LHCN-M2 (cell line): ENCODE results near the gene PSME2. TPM values are rescaled to one million over a fixed set of nuclear protein-coding genes. Genes with fewer than 3 reads are reported as not detected.

Experiments used
- DNase-seq: peaks from one replicate; pipeline ENCODE4 v3.0.0-alpha.2; 2012; ENCODE audit warnings: low read depth
- total RNA-seq: library from RNA; depleted of rRNA; stranded (reverse); fragments of >200 nt; gene quantifications from 2 replicates; pipeline ENCODE4 v1.2.3, GENCODE V29; 2014

Gene PSME2
- total RNA-seq, 1 experiment from 2014 or later, result 81.9 TPM

DNA sequence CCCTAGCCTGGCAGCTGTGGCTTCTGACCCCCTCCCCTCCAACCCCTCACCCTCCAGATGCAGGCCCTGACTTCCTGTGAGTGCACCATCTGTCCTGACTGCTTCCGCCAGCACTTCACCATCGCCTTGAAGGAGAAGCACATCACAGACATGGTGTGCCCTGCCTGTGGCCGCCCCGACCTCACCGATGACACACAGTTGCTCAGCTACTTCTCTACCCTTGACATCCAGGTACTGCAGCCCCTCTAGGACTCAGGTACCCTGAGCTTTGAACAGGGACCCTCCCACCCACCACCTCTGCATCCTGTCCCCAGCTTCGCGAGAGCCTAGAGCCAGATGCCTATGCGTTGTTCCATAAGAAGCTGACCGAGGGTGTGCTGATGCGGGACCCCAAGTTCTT is 8.7 kb upstream of the PSME2 start:
- DNase-seq, result no peak

DNA sequence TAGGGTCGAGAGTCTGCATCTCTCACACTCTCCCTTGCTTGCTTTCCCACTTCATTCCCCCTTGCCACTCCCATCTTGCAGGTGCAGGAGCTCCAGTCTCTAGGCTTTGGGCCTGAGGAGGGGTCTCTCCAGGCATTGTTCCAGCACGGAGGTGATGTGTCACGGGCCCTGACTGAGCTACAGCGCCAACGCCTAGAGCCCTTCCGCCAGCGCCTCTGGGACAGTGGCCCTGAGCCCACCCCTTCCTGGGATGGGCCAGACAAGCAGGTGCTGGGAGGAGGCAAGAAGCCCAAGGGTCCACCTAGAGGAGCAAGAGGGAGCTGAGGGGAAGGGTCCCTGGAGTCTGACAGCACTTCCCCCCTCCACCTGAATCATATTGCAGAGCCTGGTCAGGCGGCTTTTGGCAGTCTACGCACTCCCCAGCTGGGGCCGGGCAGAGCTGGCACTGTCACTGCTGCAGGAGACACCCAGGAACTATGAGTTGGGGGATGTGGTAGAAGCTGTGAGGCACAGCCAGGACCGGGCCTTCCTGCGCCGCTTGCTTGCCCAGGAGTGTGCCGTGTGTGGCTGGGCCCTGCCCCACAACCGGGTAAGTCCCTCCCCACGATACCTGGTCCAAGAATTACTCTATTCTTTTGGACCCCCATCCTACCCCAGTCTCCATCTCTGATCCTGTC is 5.1 kb upstream of the PSME2 start:
- no peak for DNase-seq

DNA sequence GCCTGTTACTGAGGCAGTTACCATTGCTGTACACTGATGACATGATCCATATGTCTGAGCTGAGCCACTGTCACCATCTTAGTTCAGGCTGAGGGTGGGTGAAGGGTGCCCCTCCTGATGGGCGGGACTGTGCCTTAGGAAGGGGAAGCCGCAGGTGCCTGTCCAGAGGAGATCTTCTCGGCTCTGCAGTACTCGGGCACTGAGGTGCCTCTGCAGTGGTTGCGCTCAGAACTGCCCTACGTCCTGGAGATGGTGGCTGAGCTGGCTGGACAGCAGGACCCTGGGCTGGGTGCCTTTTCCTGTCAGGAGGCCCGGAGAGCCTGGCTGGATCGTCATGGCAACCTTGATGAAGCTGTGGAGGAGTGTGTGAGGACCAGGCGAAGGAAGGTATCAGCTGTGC is 4.6 kb upstream of the PSME2 start:
- DNase-seq, result no peak

DNA sequence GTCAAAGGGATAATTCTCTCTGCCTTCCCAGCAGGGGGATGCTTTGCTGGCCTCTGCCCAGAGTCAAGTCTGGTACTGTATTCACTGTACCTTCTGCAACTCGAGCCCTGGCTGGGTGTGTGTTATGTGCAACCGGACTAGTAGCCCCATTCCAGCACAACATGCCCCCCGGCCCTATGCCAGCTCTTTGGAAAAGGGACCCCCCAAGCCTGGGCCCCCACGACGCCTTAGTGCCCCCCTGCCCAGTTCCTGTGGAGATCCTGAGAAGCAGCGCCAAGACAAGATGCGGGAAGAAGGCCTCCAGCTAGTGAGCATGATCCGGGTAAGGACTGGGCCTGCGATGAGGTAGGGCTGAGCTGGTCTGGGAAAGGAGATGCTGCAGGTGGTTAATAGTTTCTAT is 4.2 kb upstream of the PSME2 start:
- DNase-seq, result no peak

DNA sequence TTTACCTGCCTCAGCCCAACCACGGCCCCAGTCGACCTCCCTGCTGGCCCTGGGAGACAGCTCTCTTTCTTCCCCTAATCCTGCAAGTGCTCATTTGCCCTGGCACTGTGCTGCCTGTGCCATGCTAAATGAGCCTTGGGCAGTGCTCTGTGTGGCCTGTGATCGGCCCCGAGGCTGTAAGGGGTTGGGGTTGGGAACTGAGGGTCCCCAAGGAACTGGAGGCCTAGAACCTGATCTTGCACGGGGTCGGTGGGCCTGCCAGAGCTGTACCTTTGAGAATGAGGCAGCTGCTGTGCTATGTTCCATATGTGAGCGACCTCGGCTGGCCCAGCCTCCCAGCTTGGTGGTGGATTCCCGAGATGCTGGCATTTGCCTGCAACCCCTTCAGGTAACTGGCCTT is 3.7 kb upstream of the PSME2 start:
- no peak for DNase-seq

DNA sequence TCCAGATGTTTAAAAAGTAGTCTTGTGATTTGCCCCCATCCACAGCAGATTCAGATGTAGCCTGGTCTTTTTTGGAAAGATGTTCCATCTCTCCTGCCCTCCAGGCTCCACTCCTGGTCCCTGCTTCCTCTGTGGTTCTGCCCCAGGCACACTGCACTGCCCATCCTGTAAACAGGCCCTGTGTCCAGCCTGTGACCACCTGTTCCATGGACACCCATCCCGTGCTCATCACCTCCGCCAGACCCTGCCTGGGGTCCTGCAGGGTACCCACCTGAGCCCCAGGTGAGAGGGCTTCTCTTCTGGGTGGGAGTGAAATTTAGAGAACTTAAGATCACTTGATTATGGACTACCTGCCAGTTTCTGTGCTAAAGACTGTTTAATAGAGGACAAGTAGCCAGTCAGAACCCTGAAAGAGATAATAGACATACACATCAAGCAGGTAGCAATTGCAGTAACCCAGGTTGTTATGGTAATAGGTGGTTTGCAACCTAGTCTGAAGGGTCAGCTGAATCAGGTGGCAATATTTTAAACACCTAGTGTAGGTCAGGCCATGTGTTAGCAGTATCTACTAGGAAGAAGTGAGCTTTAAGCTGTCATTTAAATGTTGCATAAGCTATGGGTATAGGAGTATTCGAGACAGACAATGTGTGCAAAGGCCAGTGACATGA is 3.0 kb upstream of the PSME2 start:
- no peak for DNase-seq

DNA sequence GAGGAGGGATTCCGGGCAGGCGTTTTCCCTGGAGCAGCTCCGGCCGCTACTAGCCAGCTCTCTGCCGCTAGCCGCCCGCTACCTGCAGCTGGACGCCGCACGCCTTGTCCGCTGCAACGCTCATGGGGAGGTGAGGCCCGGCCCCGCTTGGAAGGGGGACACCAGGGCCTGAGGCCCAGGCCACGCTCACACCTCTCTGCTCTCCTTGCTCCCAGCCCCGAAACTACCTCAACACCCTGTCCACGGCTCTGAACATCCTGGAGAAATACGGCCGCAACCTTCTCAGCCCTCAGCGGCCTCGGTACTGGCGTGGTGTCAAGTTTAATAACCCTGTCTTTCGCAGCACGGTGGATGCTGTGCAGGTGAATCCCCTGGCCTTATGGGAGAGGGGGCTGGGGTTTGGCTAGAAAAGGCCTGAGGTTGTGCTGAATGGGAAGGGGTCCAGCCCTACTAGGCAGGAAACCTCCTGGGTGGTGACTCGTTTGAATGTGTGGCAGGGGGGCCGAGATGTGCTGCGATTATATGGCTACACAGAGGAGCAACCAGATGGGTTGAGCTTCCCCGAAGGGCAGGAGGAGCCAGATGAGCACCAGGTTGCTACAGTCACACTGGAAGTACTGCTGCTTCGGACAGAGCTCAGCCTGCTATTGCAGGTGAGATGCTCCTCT is 1.5 kb upstream of the PSME2 start:
- no peak for DNase-seq

DNA sequence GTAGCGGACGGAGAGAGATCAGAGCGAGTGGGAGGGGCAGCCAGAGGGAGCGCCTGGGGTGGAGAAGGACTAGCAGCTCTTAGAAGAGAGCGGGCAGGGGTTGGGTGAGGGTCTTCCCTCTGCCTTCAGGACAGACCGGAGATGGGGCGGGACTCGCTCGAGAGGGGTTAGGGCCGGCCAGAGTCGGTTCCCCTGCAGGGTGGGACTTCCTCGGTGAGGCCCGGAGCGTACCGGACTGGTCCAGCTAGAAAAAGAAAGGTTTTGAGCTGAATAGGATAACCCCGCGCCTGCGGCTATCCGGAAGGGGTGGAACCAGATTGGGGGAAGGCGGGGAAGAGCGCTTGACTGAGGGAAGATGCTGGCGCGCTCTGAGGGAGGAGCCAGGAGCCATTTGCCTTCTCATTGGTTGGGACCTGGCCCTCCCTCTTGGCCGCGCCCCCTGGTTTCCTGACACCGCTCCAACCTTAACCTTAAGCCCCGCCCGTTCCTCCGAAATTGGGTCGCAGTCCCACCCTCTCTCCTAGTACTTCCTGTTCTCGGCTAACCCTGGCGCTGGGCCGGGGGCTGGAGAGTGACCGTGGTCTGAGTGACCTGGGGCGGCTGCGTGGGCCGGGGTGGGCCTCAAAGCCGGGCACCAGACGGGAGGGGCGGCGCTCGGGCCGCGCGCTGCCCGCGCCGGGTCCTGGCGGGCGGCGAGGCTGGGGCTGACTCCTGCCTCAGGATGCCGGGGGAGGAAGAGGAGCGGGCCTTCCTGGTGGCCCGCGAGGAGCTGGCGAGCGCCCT is 759 bp upstream of the PSME2 start, which contains the start of gene RNF31:
RNF31 (plus strand) TSS at position 521 of the 783 bp plus-strand sequence; CDS start at position 722, 201 bp downstream.
- DNase-seq, result peak; percentile 97

DNA sequence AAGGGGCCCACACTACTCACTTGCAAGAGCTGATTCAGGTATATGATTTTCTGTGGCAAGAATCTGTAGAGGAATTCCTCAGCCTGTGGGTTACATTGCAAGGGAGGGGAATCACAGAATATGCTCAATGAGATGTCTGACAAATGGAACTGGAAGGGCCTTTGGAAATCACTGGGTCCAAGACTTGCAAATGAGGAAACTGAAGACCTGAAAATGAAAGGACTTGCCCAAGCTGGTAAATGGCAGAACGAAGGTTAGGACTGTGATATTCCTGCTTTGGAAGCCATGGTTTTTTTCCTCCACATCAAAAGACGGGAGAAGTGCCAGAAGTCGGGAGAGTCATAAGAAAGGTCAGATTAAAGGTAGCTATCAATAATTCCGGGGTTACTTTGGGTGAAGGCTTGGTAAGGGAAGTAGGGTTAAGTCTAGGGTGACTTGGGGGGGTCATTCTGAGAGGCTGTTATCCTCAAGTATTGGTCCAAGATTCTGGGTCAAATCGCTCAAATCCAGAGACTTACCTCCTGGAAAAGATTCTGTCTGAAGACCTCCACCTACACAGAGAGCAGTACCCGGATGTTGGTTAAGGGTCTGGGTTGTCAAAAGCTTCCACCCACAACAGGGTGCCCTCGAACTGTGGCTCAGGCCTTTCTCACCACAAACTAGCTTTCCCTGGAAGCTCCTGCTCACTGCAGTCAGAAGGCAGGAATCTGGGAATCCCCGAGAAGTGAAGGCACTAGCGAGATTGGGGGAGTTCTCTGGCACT is 539 bp downstream of the PSME2 start:
- DNase-seq, result no peak

DNA sequence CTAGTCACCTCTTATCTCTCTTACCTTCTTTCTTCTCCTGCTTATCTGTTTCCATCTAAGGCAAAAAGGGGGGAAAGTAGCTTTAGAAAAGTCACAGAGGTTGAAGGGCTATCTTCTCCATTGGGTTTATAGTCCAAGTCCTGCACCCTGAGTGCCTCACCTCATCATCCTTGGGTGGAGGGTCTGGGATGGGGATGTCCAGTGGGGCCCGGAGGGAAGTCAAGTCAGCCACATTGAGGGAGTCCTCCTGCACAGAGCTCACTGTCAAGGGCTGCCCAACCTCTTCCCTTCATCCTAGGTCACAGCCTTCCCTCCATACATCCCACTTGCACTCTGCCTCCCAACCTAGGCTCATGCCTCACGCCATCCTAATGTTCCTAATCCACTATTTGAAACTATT is 1.2 kb downstream of the PSME2 start:
- DNase-seq, result no peak

DNA sequence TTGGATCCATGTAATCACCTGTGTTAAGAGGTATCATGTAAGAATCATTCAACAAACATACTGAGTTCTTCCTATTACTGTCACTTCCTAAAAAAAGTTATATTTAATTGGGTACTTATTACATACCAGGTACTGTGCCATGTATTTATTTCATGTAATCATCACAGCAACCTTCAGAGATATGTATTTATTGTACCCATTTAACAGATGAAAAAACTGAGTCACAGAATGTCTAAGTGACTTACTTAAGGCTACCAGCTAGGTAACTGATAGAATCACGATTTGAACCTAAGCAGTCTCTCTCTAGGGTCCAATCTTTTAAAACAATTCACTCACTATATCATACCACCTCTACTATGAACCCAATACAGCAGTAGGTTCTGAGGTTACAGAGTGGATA is 2.0 kb downstream of the PSME2 start:
- no peak for DNase-seq

DNA sequence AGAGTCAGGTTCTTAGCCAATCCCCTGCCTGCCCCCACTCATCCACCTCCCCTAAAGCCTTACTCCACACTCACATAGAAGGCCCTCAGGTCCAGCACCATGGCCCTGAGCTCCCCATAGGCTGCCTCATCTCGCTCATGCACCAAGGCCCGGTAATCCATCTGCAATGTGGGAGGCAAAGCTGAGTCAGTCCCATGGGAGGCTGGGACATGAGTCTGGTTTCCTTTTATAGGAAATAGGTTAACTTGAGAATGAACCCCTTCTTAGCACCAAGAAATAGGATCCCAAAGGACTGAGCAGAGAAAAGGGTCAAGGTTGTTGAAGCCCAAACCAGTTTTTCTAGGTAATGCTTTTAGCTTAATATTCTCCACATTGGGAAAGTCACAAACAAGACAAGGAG is 2.9 kb downstream of the PSME2 start:
- peak; percentile 79 for DNase-seq

DNA sequence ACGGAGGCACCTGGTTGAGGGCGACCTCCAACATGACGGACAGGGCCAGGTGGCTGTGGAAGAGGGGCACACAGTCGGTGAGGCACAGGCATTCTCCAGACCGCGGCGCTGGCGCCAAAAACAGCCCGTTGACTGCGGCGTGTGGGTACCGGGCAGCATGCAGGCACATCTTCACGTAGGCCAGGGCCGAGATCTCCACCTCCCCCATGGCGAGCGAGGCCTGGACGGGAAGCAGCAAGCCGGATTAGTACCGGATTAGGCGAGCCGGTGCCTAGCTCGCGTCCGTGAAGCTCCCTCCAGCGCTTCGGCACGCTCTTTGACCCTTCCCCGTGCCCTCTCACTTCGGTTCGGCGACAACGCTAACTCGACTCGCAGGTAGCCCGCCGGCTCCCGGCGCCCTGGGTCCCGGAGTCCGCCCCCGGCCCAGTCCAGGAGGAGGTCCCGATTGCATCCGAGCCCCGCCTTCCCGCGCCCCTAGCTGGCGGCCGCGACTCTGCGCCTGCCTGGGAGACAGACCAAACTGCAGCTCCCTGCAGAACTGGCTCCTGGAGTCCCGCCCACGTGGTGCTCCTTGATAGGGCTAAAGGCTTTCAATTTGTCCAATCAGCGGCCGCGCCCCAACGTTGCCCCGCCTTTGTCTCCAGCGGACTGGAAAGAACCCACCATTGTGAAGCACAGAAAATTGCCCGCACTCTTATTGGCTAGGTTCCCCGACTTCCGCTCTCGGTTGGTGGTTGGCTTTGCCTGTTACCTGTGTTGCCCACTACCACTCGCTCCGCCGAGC is 5.1 kb downstream of the PSME2 start, which contains the start of gene EMC9:
EMC9 (minus strand) TSS at position 495 of the 784 bp plus-strand sequence; CDS start at position 208, 287 bp downstream.
- DNase-seq, result peak; percentile 99

DNA sequence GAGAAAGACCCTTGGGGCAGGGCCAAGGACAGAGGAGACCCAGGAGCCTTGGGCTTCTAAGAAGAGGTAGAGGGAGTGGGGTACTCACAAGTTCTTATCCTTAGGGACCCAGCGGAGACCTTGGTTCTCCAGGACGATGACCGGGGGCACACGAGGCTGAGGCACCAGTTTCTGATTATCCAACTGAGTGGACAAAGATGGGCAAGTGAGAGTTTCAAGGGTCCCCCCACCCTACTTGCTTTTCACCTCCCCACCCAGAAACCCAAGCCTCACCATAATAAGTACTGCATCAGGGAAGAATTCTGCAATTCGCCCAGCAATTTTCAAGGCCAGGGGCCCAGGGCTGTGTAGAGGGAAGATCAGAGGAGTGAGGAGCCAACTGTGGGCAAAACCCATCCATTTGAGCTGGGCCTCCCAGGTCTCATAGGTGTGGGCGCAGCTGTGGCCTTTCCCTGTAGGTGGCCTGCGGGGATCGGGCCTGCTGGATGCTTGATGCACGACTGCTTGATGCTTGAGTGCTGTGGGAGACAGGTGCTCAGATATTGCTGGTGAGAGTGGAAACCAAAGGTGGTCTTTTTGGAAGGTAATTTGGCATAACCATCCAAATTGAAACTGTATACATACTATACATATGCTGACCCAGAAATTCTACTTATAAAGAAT is 7.0 kb downstream of the PSME2 start:
- no peak for DNase-seq

DNA sequence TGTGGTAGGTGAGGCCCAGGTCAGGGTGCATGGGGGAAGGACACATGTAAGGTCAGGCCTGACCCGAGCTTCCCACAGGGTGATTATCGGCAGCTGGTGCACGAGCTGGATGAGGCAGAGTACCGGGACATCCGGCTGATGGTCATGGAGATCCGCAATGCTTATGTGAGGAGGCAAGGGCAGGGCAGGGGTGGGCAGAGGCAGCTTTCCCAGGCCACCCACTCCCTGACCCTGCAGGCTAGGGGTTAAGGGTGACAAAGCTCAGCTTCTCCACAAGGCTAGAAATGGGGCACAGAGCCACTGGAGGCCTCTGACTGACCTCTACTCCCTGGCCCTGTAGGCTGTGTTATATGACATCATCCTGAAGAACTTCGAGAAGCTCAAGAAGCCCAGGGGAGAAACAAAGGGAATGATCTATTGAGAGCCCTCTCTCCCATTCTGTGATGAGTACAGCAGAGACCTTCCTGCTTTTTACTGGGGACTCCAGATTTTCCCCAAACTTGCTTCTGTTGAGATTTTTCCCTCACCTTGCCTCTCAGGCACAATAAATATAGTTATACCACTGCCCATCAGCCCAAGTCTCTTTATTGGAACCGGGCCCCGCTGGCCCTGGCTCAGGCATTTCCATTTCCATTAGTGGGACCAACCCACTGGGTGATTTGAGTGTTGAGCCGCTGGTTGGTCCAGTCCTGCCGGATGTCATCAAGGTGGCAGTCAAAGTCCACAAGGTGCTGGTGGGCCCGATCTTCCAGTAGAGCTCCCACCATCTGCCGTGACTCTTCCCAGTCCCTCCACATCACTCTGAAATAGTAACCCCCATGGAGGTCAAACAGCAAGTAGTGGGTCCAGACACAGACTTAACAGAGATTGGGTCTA is 7.8 kb downstream of the PSME2 start:
- DNase-seq, result no peak

DNA sequence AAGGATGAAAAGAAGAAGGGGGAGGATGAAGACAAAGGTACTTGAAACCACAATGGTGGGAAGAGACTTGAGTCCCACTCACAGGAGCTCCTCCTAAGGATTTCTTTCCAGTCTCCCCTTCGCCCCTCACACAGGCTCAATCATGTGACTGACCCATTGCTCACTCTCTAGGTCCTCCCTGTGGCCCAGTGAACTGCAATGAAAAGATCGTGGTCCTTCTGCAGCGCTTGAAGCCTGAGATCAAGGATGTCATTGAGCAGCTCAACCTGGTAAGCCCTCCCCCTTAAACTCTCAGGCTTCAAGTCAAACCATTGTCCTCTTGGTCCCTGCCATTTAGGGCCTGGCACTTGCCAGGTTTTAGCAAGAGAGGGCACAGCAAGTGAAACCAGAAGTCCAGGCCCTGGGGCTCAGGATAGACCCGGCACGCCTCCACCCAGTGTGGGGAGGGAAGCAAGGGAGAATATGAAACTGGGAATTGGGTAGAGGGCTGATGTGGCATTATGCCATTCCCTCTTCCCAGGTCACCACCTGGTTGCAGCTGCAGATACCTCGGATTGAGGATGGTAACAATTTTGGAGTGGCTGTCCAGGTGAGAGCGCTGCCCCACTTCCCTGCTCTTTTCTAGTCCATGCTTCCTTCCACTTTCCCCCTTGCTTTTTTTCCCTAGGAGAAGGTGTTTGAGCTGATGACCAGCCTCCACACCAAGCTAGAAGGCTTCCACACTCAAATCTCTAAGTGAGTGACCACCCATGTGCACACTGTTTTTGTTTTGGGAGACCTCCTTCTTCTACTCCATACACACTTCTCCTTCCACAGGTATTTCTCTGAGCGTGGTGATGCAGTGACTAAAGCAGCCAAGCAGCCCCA is 8.6 kb downstream of the PSME2 start:
- DNase-seq, result no peak

DNA sequence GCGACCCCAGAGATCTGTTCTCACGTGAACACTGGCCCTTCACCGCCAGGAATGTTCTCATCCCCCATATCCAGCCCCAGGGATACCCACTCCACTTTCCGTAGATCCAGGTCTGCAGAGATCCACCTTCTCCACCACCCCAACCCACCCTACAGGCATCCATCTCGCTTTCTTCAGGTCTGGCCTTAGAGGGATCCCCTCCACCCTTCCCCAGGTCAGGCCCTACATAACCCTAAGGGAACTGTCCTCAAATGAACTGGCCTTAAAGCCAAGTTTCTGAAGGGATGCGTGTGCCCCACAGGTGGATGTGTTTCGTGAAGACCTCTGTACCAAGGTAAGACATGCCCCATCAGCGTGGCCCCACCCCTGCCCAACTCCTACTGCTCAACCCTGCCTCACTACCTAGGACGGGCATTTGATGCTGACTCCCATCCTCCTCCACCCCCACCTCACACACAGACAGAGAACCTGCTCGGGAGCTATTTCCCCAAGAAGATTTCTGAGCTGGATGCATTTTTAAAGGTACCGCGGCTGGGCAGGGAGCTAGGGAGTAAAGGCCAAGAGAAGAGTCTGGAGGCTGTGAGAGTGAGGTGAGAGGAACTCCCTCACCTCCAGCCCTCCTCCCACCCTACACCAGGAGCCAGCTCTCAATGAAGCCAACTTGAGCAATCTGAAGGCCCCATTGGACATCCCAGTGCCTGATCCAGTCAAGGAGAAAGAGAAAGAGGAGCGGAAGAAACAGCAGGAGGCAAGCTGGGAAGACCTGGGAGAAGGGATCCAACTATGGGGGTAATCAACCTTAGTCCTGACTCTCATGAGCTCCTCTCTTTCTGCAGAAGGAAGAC is 9.5 kb downstream of the PSME2 start:
- DNase-seq, result no peak
